HPDE6-E6E7 (cell line): ENCODE data around the gene FUT2.
"Not testable (repeated sequence)": the region's sequence is repeated elsewhere in the genome, so short reads cannot be mapped to it uniquely, and the experiment has no call there.

Experiments
- DNase-seq: peaks from one replicate; pipeline ENCODE4 v3.0.0; 2011; ENCODE audit warnings: missing footprints; ENCODE audit errors: extremely low spot score

Gene FUT2

DNA sequence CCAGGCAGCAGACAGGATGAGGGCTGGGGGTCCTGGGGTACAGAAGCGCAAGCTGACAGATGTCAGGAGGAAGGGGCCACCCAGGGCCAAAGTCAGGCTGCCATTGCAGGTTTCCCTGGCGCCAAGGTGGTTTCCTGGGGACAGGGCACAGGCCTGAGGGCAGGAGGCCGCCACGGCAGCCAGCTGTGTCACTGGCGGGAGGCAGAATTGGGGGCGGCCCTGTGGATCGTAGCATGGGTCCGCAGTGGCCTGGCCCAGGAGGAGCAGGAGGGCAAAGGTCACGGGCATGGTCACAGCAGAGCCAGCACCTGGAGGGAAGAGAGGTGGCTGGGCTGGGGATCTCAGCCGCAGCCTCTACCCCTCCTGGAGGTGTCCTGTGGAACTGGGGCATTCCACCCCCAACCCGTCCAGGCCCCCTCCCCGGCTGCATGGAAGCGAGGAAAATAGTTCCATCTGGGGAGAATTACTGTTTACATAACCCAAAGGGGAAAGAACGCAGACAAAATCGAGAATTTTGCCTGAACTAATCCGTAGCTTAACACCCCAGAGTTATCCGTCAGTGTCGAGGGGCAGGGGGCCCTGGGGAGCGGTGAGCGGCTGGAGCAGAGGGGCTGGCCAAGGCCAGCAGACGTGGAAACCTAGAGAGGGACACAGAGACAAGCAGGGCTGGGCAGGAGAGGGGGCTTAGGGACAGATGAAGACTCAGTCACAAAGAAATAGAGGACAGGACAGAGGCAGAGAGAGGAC, 24.9 kb upstream of the FUT2 start:
- no peak for DNase-seq

DNA sequence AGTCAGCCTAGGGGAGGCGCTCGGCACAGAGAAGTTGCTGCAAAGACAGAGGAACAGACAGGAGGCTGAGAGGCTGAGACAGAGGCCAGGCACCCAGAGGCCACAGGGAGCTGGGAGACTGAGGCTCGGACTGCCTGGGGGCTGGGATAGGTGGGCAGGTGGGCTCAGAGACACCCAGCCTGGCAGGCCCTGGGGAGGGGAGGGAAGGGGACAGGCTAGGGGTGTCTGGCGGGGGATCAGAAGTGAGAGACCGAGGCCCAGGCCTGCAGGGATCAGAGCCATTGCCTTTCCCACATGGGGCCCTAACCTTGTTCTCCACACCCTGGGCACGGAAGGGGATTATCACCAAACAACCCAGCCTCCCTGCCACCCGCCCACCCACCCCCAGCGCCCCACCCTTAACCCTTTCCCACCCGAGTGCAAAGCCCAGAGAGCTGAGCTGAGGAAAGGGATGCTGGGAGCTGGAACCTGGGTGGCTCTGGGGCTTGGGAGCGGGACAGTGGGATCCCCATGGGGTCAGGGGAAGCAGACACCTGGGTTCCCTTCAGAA, 24.2 kb upstream of the FUT2 start:
- DNase-seq, result no peak

DNA sequence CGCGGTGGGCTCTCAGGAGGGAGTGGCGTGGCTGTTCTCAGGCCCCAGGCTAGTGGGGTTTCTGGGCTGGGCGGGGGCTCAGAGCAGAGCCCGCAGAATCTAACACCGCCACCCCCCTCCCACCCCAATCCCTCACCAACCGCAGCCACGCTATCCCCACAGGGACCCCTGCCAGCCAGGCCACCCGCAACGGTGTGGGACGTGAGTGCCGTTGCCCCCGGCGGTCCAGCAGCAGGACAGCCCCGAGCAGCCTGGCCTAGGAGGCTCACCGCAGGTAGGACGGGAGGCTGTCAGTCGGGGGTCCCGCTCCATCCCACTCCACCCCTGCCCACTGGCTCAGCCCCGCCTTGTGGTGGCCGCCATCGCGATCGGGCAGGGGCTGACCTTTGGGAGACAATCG, 22.8 kb upstream of the FUT2 start, which contains the start of gene NTN5:
Gene NTN5, minus strand, starts transcription at position 24 of the 400 bp plus-strand sequence. CDS start 2,031 bp downstream, outside the sequence.
- DNase-seq, result no peak

- no peak for DNase-seq
These were observed 22.2 kb upstream of the FUT2 start for GRCh38 chr19:48673436-48674100.

DNA sequence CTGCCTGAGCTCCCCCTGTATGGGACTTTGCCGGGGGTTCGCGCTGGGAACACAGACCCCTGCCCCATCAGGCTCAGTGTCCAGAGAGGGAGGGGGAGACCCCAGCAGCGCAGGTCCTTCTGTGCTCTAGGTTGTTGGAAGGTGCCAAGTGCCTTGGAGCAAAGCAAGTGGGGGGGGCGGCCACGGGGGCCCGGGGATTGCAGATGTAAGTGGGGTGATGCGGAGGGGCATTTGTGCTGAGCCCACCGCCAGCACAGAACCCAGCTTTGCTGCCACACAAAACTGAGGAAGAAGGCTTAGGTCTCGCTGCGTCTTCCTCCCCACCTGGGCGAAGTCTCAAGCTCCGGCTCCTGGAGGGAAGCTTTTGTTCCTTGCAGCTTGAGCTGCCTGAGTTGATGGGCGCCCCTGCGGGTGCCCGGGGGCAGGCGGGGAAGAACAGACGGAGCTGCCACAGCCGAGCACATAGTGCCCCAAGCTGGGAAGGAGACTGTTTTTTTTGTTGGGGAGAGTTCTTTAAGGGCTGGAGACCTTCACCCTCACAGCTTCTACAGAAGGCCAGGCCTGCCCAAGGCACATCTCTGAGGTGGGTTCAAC, 21.5 kb upstream of the FUT2 start:
- no peak for DNase-seq

DNA sequence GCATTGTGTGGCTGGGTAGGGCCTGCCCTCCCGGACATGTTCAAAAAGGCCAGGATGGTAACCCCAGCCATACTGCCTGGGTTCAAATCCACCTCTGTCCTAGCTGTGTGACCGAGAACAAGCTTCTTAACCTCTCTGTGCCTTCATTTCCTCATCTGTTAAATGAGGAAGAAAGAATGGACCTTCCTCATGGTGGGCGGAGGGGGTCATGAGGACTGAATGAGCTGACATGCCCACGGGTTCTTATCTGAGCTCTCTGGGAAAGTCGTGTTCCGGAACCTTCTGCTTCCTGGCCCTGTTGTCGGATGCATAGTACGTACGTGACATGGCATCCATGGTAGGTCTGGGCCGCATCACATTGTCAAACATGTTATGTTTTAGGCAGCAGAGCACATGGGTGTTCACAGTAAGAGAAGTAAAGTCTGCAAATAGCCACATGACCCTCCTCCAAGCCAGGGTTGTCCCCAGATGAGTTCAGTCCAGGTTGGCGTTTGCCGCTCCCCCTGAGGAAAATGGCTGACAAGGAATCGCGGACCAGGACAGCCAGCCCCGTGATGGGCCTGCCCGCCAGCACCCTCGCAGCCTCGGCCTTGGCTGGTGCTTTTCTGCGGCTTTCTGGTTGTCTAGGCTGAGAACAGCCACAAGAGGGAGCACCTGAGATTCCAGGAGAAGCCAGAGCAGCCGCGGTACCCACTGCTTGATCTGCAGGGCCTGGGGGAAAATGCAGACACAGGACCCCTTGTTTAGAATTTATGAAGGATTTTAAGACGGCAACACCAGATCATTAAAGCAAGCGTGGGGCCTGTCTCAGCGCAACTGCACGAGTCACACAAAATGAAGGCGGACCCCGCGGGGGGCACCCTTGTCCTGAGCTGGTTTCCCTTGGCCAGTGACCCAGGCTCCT, 20.6 kb upstream of the FUT2 start:
- DNase-seq, result peak; percentile 88

GRCh38 chr19:48676487-48676886, 19.3 kb upstream of the FUT2 start:
- no peak for DNase-seq

GRCh38 chr19:48676887-48677286, 18.9 kb upstream of the FUT2 start:
- no peak for DNase-seq

GRCh38 chr19:48678201-48678600, 17.6 kb upstream of the FUT2 start:
- DNase-seq, result no peak

DNA sequence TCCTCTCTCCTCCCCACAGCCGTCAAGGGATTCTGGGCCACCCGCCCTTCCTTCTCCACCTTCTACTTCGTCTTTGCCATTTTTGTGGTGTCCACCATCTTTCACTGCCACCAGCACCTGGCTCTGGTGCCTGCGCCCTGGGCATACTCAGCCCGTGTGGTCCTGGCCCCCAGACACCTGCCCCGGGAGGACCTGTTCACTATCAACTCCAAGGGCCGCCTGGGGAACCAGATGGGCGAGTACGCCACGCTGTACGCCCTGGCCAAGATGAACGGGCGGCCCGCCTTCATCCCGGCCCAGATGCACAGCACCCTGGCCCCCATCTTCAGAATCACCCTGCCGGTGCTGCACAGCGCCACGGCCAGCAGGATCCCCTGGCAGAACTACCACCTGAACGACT, 15.8 kb upstream of the FUT2 start:
- not testable (repeated sequence) for DNase-seq

GRCh38 chr19:48680436-48681126, 15.2 kb upstream of the FUT2 start:
- DNase-seq, result no peak

DNA sequence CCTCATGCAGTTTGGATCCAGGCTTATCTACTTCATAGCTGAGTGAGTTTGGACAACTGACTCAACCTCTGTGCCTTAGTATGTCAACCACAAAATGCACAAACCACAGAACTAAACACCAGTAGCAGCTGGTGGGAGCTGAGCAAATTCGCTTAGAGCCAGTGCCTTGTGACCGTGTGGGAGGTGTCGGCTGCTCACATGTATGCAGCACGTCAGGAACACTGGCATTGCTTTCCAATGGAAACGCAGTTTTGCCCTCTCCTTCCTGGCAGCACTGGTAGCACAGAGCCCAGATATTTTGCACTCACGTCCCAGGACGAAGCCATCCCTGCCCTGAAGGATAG, 14.7 kb upstream of the FUT2 start:
- no peak for DNase-seq

DNA sequence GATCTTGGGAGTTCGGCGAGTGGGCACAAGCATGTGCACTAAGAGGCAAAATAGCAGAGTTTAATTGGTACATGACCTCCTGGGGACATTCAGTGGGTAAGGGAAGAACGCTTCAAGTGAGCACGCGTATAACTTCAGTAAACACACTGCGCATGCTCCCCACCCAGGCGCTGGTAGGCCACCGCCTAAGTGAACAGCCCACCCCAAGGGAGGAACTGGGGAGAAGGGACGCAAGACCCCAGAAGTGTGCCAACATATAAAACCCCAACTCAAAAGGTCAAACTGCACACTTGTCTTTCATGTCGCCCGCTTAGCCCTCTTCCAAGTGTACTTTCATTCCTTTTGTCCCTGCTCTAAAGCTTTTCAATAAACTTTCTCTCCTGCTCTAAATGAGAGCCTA, 12.4 kb upstream of the FUT2 start:
- DNase-seq, result no peak

GRCh38 chr19:48685583-48685982, 10.2 kb upstream of the FUT2 start:
- peak; percentile 53 for DNase-seq

DNA sequence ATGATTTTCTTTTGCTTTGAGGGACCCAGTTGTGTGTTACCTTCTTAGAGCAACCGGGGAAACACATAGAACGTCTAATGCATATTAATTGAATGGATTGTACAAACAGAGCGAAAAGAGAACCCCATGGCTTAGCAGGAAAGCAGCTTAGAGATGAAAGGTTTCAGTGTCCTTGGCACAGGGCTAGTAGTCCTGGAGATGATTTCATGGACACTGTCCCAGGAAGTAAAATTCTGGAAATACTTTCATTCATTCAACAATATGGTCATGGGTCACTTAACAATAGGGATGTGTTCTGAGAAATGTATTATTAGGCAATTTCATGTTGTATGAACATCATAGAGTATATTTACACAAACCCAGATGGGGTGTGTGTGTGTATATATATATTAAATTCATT, 9.7 kb upstream of the FUT2 start:
- DNase-seq, result no peak

GRCh38 chr19:48686637-48687036, 9.1 kb upstream of the FUT2 start:
- not testable (repeated sequence) for DNase-seq

DNA sequence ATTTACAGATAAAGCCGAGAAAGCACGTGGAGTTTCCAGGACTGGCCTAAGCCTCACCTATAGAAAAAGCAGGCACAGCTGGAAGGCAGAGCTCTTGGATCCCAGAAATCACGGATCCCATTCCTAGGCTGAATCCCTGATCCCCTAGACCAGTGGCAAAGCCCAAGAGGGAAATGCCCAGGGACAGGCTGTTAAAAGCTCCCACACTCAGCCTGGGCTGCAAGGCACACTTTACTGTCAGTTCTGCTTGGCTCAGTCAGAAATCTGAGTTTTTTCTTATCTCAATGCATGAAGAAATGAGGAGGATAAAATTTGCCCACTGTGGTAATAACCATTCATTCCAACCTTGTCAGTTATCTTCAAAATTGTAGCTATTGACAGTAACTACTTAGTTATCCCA, 8.0 kb upstream of the FUT2 start:
- no peak for DNase-seq

DNA sequence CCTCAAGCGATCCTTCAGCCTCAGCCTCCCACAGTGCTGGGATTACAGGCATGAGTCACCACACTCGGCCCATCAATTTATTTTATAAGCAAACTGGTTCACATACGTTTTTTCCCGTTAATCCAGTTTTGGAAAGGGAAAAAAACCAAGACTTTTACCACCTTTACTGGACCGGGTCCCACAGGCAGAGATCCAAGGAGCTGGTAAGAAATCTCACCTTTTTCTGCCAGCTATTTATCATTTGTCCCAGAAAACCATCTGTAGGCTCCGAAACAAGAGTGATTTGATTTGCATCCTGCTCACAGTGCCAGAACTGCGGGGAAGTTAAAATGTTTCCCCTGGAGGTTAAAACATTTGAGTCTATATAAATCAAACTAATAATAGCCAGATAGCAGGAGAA, 6.3 kb upstream of the FUT2 start:
- no peak for DNase-seq

- not testable (repeated sequence) for DNase-seq
These were observed 2.1 kb upstream of the FUT2 start for GRCh38 chr19:48693629-48694028.

DNA sequence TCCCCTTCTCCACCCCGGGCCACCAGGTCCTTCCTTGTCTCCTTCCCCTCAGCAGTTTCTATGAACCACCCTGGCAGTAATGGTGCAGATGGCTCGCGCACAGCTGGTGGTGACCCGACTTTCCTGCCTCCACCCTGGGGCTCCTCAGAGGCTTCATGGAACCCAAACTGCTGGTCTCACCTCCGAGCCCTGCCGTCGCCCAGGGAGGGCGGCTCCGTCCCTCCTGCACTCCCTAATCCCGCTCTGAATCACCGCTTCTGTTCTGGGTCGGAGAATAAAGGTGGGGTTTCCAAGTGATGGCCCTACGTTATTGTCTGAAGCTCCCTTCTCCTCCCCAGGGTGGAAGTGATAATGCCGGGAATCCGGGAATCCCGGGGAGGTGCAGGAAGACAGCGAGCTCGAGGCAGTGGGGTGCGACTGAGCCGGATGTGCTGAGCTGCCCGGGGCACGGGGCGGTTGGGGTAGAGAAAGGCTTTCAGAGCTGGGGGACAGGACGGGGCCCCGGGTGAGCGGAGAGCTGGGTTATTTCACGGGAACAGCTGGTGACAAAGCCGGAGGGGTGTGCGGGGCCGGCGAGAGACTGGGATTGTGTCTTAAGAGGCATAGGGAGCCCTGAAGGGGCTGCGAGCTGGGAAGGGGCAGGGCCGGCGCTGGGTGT, 711 bp downstream of the FUT2 start:
- no peak for DNase-seq

- no peak for DNase-seq
These were observed 2.3 kb downstream of the FUT2 start for GRCh38 chr19:48698046-48698445.
